Upper lobe of left lung (tissue), 4 donors: ENCODE measurements around the gene SACM1L.

Experiments used
- EP300 ChIP-seq, 4 donors: sonication (generic); formaldehyde crosslinking; IDR thresholded peaks; one replicate each; pipeline ENCODE4 v1.5.1; 2017; ENCODE audit warnings: antibody characterized with exemption in 4 of 4, control low read depth in 2 of 4
- POLR2A ChIP-seq, 4 donors: fragments of 450-650 bp; IDR thresholded peaks; one replicate each; pipeline ENCODE4 v1.5.1; 2016 to 2017; ENCODE audit warnings: antibody characterized with exemption in 4 of 4, mild to moderate bottlenecking in 2 of 4
- POLR2AphosphoS5 ChIP-seq, 2 donors: sonication (generic); formaldehyde crosslinking; IDR thresholded peaks; one replicate each; pipeline ENCODE4 v1.5.1; 2017; ENCODE audit warnings: antibody characterized with exemption in 2 of 2
- TF ChIP-seq, protein P1 (sequence below), 6 experiments: fragments of 450-650 bp in 4 of 6; fragments of 200-600 bp in 2 of 6; sonication (generic) in 2 of 6; IDR thresholded peaks; one replicate each; pipeline ENCODE4 v1.5.1; 2016 to 2019; ENCODE audit warnings: antibody characterized with exemption in 6 of 6

- TF ChIP-seq EP300 (IDR thresholded peaks at IDR 0.05) (no peak), POLR2AphosphoS5 (IDR thresholded peaks at IDR 0.05) (no peak), POLR2A (IDR thresholded peaks at IDR 0.05) (no peak)
- TF ChIP-seq, protein P1, sequence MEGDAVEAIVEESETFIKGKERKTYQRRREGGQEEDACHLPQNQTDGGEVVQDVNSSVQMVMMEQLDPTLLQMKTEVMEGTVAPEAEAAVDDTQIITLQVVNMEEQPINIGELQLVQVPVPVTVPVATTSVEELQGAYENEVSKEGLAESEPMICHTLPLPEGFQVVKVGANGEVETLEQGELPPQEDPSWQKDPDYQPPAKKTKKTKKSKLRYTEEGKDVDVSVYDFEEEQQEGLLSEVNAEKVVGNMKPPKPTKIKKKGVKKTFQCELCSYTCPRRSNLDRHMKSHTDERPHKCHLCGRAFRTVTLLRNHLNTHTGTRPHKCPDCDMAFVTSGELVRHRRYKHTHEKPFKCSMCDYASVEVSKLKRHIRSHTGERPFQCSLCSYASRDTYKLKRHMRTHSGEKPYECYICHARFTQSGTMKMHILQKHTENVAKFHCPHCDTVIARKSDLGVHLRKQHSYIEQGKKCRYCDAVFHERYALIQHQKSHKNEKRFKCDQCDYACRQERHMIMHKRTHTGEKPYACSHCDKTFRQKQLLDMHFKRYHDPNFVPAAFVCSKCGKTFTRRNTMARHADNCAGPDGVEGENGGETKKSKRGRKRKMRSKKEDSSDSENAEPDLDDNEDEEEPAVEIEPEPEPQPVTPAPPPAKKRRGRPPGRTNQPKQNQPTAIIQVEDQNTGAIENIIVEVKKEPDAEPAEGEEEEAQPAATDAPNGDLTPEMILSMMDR (IDR thresholded peaks at IDR 0.05) = no peak
These were observed 65.3 kb downstream of the SACM1L start for GRCh38 chr3:45754461-45754860.
